PC-3 (cell line): ENCODE data around the gene ABLIM1.

Experiments
- EZH2phosphoT487 ChIP-seq: fragments of 300-600 bp; sonication (generic); IDR thresholded peaks from 2 replicates; pipeline ENCODE4 v1.6.1; 2018; ENCODE audit warnings: mild to moderate bottlenecking, antibody characterized with exemption, low read length, borderline replicate concordance
- TF ChIP-seq, protein P1 (sequence below): fragments of 300-600 bp; sonication (generic); conservative IDR thresholded peaks from 2 replicates; pipeline ENCODE4 v1.5.1; 2017; ENCODE audit warnings: antibody characterized with exemption, low read depth, mild to moderate bottlenecking, low read length

DNA sequence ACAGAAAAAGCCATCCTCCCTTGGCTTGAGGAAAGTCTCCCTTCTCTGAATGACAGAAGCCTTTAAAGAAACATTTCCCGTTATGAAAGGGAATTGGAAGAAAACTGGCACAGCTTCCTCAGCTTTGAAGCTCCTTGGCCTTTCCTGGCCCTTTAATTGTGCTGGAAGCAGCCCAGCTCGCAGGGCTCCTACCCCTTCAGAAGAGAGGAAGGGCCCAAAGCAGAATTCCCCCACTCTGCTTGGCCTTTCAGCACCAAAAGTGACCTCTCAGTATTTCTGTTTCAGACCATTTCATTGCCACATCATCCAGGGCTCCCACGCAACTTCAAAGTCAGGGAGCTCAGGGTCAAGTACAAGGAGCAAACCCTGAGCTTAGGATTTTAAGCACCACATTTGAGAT is 258.0 kb downstream of the ABLIM1 start:
- TF ChIP-seq, protein P1, sequence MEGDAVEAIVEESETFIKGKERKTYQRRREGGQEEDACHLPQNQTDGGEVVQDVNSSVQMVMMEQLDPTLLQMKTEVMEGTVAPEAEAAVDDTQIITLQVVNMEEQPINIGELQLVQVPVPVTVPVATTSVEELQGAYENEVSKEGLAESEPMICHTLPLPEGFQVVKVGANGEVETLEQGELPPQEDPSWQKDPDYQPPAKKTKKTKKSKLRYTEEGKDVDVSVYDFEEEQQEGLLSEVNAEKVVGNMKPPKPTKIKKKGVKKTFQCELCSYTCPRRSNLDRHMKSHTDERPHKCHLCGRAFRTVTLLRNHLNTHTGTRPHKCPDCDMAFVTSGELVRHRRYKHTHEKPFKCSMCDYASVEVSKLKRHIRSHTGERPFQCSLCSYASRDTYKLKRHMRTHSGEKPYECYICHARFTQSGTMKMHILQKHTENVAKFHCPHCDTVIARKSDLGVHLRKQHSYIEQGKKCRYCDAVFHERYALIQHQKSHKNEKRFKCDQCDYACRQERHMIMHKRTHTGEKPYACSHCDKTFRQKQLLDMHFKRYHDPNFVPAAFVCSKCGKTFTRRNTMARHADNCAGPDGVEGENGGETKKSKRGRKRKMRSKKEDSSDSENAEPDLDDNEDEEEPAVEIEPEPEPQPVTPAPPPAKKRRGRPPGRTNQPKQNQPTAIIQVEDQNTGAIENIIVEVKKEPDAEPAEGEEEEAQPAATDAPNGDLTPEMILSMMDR: no peak
- no peak for TF ChIP-seq EZH2phosphoT487
